HG02763 (cell line): ENCODE measurements around the gene LCP1.
"Not testable (repeated sequence)": the region's sequence is repeated elsewhere in the genome, so short reads cannot be mapped to it uniquely, and the experiment has no call there.

ENCODE experiments used
- ATAC-seq: cut with Tn5 transposase; IDR thresholded peaks from one replicate; pipeline ENCODE4 v1.9.1; 2021; ENCODE audit warnings: mild to moderate bottlenecking, moderate library complexity; ENCODE audit not compliant: unreplicated experiment

Gene LCP1

DNA sequence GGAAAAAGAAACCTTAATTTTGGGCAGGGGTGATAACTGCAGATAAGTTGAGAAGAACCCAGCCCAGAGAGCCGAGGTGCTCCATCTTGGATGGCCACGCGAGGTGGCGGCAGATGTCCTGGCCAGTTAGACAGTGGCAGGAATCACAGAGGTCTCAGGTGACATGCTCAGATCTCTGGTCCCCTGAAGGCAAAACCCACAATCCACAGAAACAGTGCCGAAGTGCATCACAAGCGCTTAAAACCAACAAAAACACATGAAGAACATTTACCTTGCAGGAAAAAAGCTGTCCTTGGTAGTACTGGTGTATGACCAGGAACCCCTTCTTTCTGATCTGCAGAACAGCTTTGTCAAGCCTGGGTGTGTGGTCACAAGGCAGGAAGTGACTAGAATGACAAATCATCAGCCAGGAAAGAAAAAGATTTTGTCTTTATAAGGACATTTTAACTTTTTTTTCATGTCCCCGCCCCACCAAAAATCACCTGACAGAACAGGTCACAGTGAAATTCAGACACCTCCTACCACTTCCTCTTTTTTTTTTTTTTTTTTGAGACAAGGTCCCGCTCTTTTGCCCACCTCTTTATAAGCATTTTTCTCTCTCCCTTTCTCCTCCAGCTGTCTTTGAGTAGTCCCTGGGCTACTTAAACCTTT lies at the start of gene LCP1:
TSS of gene LCP1 (minus strand) at position 338 of the 651 bp plus-strand sequence. CDS start 22,515 bp downstream, outside the sequence.
- ATAC-seq: peak; percentile 67

- ATAC-seq: no peak
These were observed 47.3 kb upstream of the LCP1 start for GRCh38 chr13:46229251-46229650.

GRCh38 chr13:46220234-46220633 lies 38.3 kb upstream of the LCP1 start:
- ATAC-seq: not testable (repeated sequence)

DNA sequence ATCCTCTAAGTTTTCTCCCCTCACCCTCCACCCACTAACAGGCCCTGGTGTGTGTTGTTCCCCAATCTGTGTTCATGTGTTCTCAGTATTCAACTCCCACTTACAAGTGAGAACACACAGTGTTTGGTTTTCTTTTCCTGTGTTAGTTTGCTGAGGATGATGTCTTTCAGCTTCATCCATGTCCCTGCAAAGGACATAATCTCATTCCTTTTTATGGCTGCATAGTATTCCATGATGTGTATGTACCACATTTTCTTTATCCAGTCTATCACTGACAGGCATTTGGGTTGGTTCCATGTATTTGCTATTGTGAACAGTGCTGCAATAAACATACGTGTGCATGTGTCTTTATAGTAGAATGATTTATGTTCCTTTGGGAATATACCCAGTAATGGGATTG lies 32.8 kb upstream of the LCP1 start:
- ATAC-seq: not testable (repeated sequence)

DNA sequence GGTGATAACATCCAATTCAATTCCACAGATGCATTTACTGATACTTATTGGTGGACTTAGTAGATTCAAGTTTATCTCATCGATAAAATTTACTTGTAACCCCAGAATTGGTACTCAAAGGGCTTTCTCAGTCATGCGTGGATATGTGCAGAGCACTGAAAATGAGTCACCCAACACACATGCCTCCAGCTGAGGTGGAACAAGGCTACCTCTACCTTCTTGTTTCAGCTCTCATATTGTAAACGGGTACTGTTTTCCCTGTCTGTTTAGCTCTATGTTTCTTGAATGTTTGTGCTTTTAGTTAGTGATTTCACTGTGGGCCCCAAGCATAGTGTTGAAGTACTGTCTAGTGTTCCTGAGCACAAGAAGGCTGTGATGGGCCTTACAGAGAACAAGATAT lies 31.3 kb upstream of the LCP1 start:
- no peak for ATAC-seq

DNA sequence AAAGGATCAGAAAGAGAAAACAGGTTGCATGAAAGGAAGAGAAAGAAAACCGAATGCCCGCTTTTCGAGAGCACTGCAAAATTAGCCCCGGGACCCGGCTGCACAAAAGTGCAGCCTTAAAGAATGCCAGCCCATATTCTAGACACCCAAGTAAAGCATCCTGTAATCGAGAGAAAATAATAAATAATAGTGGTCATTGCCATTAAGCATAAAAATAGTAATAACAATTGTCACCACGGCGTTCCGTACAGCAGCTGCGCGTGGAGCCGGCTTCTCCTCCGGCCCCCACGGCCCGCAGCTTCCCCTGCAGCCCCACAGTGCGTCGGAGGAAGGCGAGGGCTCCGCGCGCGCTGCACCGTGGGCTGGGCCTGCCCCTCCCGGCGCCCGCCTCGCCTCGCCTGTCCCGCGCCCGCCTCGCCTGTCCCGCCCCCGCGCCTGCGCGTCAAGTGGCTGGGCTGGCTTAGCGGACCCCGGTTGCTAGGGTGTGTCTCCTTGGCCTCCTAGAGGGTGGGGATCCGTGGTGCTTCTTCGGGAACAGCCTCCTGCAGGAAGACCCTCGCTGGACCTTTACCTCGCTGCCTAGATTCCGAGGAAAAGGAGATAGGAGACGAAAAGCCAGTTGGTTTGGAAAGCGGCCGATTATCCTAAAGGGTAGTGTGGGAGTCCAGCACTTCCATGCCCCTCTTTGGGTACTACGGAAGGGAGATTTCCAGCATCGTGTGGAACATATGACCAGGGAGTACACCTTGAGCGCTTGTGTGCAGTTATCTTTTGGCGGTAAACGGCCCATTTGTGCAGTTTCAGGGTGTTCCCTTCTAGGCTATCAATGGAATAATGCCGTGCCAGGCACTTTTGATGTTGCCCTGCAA lies 29.7 kb upstream of the LCP1 start, which contains the start of gene LRRC63:
TSS of gene LRRC63 (plus strand) at position 446 of the 869 bp plus-strand sequence. CDS start 1,107 bp downstream, outside the sequence.
- peak; percentile 90 for ATAC-seq

DNA sequence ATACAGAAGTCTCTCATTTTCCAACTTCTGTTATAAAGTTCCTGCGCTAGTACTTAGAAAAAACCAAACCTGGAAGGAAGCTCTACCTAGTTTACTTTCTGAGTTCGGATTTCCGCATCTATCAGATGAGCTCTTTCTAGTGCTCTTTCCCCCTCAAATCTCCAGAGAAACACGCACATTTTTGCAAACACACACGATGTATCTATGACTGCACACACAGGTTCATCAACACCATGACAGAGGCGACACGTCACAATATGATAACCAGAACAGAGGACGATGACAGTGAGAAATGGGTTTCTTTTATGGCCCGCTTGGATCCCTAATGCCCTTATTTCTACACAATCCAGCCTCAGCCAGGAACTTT lies 29.1 kb upstream of the LCP1 start:
- ATAC-seq: peak; percentile 21

GRCh38 chr13:46210362-46211083 lies 28.5 kb upstream of the LCP1 start:
- ATAC-seq: no peak

GRCh38 chr13:46207828-46208227 lies 25.9 kb upstream of the LCP1 start:
- no peak for ATAC-seq

DNA sequence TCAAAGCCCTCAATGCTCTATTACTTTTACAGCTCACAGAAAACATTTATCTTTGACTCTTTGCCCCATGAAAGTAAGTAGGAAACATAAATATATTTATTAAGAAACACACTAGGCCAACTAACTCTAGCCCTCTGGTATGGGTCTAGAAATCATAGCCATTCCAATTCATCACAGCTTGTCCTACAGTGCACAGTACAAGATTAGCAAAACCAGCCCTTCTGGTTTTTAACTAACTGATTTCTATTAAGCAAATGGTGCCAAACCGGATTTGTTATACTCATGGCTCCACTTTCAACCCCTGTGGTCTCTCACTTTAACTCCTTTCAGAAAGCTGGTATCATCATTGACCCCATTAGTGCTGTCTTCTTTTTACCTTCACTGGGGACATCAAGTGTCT lies 24.2 kb upstream of the LCP1 start:
- no peak for ATAC-seq

DNA sequence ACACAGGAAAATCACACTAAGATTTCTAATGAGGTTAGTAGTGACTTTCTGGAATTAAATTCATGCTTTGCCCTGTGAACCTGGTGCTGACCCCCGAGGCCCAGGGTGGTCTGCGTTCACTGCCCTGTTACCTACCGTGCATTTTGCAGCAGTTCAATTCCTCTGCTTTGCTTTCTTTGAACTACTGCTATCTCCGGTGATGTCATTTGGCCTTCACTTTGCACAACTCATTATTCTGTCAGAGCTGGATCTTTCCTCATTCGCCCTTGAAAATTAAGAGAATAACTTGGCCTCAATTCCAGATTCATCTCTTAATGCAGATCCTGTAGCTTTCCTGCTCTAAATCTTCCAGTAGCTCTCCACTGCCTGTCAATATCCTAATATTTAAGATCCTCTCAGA lies 21.0 kb upstream of the LCP1 start:
- ATAC-seq: no peak

DNA sequence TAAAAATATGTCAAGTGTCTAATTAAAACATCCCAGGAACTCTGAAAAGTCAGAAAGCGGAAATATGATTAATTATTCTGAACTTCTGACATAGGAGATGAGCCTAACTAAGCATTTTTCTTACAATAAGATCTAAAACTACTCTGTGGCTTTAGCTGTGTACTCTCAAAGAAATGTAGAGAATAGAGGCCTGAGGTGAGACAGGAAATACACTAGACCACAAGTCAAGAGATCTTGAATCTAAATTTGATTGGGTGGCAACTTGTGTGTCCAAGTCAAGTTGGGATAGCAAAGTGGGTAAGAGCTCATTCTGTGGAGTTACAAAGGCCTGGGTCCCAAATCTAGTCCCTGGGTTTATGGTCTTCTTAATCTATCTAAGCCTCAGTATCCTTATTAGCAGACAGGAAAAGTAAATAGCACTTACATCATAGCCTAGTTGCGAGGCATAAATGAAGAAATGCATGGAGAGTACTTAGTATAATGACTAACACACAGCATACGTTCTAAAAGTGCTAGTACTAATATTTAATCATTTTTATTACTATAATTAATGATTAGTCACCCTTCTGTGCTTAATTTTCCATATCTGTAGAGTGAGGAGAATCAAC lies 20.3 kb upstream of the LCP1 start:
- ATAC-seq: no peak

- no peak for ATAC-seq
These were observed 16.8 kb upstream of the LCP1 start for GRCh38 chr13:46198696-46199193.

DNA sequence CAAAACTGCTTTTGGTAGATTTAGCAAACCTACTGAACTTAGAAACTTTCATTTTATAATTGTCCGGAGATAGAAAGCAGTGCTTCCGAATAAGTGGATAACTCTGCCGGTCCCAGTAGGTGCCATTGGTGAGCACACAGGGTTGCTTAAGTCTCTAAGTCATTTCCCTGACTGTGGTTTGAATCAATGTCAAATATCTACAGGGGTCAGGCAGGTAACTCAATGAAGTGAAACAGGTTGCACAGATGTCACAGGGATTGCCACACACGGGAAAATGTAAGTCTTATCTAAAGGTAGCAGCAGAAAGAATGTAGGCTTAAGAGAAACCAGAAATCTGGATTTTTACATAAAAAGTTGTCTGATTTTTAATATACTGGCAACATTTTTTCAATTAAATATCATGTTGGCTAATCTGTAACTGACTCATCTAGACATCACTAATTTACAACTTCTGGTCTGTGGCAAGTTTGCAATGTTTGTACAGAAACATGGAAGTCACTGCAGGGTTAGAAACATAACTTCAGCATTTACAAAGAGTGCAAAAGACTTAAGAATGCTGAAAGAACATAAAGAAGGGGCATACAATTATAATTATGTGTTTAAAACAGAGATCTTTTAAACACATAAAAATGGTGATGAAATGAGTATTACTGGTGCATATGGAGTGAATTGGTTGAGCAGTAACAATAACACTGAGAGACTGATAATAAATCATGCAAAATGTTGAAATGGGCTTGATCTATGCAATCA lies 15.5 kb upstream of the LCP1 start:
- ATAC-seq: no peak

DNA sequence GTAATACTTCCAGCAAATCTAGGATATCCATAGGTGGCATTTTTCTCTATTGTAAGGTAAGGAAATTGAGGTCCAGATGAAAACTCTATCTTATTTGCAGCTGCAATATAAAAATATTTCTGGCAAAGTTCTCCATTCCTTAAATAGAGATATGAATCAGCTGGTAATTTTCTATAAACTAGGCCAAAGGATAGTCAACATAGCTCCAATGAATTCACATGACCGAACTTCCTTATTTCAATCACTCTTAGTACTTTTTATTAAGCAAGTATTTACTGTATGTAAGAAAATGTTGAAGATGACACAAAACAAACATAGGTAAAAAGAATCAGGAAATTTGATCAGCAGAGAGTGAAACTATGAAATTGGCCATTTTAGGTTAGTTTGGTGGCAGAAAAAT lies 13.0 kb upstream of the LCP1 start:
- no peak for ATAC-seq

DNA sequence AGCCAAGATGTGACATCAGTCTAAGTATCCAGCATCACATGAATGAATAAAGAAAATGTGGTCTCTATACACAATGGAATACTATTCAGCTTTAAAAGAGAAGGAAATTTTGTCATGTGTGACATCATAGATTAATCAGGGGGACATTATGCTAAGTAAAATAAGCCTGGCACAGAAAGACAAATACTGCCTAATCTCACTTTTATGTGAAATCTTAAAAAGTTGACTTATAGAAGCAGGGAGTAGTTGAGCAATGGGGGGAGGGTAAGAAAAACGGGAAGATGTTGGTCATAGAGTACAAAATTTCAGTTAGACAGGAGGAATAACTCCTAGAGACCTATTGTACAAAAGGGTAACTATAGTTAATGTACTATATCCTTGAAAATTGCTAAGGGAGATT lies 10.4 kb upstream of the LCP1 start:
- no peak for ATAC-seq

GRCh38 chr13:46185634-46186033 lies 3.7 kb upstream of the LCP1 start:
- no peak for ATAC-seq

GRCh38 chr13:46184277-46184699 lies 2.3 kb upstream of the LCP1 start:
- peak; percentile 37 for ATAC-seq

- ATAC-seq: no peak
These were observed 1.3 kb upstream of the LCP1 start for GRCh38 chr13:46183018-46183946.
